NCI-H526 treated with DMSO at 0.1 percent for 48 hours (cell line): Measurements from ENCODE around the gene HSPB6.

Experiments used
- DNase-seq: peaks from one replicate; lab custom pipeline; 2025; lab: John Stamatoyannopoulos, UW

The HSPB6 gene

DNA sequence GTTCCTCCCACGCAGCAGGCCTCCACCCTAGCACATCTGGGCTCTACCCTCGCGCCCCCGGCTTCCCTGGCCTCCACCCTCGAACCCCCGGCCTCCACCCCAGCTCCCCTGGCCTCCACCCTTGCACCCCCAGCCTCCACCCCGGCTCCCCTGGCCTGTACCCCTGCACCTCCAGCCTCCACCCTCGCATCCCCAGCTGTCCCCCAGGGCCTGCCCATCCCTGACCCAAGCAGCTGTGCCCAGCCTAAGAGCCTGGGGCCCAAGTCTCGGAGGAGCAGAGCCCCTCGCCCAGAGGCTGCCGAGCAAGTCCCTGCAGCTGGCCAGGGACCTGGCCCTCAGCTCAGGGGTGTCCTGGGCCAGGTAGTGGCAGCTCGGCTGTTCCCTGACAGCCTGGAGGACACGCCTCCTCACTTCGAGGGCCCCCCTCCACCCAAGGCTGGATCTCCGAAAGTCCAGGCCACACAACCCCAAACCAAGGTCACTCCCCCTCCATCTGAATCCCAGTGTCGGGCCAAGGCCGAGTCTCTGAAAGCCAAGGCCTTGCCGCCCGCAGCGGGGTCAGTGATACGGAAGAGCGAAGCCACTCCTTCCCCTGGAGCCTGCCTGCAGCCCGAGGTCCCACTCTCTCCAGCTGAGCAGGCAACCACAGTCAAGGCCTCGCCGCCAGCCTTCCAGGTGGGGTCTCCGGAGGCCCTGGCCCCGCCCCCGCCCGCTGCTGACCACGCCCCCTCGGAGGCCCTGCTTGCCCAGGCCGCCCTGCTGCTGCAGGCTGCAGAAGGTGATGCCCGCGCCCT lies 10.7 kb upstream of the HSPB6 start:
- DNase-seq, result peak; percentile 31

DNA sequence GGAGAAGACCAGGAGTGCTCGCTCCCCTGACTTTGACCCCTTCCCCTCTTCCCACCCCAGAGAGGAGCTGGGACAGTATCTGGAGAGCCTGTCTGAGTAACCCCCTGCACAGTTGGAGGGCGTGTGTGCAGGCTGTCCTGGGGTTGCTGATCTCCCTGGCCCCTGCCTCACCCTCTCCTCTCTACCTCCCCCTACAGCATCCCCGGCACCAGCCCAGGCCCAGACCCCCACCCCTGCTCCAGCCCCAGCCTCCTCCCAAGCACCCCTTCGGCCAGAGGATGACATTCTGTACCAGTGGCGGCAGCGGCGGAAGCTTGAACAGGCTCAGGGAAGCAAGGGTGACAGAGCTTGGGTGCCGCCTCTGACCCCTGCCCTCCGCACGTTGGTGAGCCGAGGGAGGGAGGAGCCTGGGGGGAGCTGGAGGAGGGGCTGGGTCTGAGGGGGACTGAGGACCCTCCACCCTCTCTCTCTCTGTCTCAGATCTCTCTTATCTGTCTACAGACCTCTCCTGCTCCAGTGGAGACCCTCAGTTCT lies 9.8 kb upstream of the HSPB6 start:
- DNase-seq, result no peak

DNA sequence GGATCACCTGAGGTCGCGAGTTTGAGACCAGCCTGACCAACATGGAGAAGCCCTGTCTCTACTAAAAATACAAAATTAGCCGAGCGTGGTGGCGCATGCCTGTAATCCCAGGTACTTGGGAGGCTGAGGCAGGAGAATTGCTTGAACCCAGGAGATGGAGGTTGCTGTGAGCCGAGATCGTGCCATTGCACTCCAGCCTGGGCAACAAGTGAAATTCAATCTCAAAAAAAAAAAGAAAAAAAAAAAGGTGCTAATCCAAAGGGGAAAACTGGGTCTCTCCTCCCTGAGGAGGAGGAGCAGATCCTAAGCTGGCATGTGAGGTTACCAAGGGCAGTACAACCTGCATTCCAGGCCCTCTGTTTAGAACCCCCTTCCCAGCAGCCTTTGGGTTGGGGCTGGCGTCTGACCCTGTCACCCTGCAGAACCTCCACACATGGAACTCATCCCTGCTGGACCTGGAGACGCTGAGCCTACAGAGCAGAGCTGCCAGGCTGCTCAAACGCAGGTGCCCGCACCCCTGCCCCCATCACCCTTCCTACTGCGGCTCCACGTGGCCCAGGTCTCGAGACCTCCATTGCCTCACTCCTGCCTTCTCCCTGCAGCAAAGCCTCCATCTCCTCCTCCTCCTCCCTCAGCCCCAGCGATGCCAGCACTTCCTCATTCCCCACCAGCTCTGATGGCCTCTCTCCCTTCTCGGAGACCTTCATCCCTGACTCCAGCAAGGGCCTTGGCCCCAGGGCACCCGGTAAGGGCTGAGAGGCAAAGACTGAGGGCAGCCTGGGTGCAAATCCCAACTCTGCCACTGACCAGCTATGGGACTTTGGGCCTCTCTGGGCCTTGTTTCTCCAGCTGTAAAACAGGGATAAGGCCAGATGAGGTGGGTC lies 7.8 kb upstream of the HSPB6 start:
- no peak for DNase-seq

DNA sequence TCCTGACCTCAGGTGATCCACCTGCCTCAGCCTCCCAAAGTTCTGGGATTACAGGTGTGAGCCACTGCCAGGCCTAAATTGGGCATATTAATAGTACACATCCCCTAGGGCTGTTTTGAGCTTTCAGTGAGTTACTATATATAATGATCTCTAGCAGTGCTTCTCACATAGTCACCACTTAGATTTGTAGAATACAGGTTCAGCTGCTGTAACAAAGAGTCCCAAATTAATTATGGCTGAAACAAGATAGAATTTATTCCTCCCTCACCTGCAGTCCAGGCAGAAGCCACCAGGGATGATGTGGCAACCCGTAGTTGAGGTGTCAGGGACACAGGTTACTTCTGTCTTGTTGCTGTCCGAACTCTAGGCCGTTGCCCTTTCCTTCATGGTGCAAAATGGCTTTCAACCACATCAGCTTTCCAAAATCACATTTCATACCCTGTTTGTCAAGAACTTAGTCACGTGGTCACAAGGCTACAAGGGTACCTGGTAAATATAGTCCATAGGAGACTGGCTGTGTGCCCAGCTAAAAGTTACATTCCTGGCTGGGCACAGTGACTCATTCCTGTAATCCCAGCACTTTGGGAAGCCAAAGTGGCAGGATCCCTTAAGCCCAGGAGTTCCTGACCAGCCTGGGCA lies 4.0 kb upstream of the HSPB6 start:
- DNase-seq, result no peak

DNA sequence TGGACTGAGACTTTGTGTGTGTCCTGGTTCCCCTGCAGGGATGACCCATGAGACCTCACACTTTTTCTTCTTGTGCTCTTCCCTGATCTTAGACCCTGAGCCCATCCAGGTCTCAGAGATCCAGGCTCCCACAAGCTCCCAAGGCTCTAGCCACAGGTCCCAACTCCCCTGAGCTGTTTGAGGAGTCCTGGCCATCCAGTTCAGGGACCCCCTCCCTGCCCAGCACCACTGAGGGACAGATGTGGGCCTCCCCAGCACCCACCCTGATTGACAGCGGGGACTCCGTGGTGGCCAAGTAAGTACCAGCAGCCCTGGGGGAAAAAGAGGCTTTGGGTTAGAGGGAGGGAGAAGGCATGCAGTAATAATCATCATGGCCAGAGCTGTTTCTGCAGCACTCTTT lies 2.9 kb upstream of the HSPB6 start:
- no peak for DNase-seq

DNA sequence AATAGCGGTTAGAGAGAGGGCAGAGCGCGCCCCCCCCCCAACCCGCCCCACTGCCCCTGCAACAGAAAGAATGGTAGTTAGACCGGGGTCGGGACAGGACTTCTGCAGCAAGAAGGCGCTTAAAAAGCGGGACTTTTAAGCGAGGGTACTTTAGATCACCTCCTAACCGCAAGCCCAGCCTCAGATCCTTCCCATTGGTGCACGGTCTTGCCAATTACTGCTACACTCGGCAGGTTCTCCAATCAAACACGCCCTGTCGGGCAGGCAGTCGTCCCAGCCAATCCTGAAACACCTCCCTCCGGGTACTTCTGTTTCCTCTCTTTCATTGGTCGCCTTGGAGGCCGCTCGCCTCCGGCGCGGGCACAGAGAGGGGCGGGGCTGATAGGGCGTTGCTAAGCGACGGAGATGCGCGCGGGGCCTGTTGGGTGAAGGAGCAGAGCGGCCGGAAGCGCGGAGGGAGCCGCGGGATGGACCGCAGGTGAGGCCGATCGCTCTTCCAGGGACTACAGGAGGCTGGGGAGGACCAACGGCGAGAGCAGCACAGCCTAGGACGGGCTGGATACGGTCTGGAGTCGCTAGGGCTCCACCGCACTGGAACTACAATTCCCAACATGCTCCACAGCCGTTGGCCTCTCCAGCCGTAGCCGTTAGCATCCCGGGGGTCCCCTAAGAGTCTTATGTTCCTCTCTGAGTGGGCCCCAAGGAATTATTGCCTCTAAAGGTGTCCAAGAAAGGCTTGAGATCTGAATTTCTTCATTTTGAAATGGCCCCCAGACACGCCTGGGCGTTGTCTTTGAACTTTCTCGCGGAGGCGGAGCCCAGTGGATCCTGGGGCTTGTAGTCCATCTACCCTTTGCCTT lies 1.1 kb upstream of the HSPB6 start, which contains the start of gene PROSER3:
Gene PROSER3 (plus strand): TSS at position 428 of the 860 bp plus-strand sequence. CDS start 40 bp downstream, at position 468.
- DNase-seq, result peak; percentile 100

DNA sequence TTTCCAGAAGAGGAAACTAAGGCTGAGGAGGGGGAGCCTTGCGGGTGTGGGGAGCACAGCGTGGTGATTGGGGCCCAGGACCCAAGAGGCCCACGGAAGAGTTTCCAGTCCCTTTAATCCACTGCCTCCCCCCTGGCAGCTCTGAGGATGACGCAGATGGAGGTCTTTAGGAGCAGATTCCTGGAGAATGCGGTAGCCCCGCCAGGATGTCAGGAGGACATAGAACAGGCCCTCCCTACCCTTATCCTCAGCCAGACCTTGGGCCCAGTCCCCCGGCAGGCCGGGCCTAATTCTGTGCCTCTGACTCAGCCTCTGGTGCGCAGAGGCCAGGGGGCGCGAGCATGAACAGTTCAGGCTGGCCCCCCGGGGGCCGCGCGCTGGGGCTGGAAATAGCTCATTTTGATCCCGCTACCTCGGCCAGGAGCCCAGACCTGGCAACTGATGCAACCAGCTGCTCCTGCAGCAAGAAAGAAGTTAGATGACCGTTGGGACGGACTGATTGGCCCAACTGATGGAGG lies 461 bp upstream of the HSPB6 start:
- no peak for DNase-seq

DNA sequence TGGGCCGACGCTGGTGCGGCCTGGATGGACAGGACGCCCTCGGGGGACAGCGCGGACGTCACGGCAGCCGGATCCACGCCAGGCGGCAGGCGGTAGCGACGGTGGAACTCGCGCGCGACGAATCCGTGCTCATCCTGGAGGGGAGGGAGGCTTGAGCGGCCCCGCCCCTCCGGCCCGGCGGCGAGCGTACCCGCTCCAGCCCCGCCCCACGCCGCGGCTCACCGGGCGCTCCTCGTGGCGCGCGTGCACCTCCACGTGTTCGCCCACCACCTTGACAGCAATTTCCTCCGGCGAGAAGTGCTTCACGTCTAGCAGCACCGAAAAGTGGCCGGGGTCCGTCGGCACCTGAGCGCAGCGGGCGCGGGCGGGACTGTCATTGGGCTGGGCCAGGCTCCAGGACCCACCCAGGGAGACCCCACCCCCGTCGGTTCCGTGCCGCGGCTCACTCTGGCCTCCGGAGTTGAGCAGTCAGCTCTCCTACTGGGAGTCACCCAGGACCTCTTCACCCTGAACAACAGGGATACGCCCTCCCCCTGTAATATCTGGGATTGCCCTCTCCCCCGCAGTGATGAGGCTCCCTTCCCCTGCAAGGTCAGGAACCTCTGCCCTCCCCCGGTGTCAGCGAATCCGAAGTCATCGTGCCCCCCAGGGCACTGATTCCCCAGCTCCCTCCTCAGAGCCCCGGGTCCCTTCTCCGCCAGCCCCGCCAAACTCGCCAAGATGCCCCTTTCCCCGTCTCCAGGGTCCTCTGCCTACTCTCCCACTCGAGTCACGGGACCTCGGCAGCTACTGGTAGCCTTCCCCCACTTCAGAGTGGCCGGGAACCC lies 1.1 kb downstream of the HSPB6 start:
- DNase-seq, result no peak

DNA sequence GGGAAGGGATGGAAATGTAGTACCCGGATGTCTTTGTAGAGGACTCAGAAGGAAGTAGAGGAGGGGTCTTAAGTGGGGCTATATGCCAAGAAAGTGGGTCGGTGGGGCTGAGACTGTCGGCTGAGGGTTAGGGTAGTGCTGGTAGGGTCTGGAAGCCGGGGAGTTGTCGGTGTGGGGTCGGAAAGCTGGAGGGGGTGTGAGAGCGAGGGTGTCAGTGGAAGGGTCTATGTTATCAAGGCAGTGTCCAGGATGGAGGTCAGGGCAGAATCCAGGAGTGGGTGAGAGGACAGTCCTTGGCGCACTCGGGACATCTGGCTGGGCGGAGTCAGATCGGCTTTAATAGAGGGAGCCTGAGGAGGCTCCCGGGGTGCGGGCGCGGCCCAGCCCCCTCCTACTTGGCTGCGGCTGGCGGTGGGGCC lies 1.7 kb downstream of the HSPB6 start:
- DNase-seq, result no peak

DNA sequence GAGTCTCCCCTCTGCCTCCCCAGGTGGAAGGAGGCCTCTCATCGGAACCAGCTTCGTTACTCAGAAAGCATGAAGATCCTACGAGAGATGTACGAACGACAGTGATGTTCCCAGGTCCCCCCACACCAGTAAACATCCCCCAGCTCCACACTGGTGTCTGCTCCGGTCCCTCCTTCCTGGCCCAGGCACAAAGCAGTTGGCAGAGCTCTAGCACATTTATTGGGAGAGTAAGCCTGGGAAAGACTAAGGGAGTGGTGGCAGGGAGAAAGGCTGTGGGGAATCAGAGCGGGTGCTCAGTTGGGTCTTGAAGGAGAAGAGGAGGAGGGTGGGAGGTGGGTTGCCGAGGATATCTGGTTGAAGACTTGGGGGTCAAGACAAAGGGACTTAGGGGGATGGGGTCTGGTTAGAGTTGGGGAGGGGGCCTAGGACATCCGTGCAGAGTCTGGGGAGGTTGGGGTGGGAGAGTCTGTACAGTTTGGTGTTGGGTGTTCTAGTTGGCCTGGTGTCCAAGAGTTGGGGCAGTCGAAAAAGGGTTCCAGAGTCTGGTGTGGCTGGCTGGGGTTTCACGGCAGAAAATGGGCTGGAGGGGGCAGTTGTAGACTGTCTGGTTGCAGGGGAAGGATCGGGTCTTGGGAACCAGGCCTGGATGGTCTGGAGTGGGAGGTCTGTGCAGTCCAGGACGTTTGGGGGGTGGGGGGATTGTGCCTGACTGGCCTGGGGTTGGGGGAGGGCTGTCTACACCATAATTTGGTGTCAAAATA lies 2.3 kb downstream of the HSPB6 start:
- no peak for DNase-seq

DNA sequence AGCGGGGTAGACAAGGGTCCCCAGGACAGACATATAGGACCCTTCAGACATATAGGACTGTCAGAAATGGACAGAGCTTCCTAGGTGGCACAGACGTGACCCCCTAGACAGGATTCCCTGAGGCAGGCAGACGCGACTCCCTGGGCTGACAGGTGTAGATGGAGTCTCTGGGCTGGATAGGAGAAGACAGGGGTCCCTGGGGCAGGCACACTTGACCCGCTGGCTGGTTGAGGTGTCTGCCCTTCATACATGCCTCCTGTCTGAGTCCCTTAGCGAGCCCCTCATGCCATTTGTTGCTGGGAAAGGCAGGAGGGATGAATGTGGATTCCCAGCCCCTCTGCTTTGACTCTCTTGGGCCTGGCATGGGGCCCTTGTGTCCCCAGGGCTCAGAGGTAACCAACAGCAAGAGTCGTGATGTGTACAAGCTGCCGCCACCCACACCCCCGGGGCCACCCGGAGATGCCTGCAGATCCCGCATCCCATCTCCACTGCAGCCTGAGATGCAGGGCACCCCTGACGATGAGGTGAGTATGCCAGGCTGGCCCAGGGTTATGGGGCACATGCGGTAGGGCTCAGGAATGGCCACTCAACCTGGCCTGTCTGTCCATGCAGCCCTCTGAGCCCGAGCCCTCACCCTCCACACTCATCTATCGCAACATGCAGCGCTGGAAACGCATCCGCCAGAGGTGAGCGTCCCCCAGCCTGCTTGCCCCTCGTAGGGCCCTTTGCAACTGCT lies 3.0 kb downstream of the HSPB6 start:
- no peak for DNase-seq

DNA sequence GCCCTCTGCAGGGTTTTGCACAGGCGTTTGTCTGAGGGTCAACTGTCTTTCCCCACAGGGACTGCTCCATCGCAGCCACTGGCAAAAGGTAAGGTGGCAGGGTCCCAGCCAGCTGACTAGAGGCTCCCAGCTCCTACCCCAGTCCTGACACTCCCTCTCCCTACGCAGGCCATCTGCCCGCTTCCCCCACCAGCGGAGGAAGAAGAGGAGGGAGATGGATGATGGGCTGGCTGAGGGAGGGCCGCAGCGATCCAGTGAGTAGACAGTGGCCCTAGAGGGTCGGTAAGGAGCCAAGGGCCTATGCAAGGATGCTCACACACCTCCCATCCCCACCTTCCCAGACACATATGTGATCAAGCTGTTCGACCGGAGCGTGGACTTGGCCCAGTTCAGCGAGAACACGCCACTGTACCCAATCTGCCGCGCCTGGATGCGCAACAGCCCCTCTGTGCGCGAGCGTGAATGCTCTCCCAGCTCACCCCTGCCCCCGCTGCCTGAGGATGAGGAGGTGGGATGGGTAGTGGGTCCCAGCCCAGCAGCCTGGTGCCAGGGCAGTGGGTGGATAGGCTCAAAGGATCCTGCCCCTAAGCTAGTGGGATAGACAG lies 4.0 kb downstream of the HSPB6 start:
- DNase-seq, result no peak

DNA sequence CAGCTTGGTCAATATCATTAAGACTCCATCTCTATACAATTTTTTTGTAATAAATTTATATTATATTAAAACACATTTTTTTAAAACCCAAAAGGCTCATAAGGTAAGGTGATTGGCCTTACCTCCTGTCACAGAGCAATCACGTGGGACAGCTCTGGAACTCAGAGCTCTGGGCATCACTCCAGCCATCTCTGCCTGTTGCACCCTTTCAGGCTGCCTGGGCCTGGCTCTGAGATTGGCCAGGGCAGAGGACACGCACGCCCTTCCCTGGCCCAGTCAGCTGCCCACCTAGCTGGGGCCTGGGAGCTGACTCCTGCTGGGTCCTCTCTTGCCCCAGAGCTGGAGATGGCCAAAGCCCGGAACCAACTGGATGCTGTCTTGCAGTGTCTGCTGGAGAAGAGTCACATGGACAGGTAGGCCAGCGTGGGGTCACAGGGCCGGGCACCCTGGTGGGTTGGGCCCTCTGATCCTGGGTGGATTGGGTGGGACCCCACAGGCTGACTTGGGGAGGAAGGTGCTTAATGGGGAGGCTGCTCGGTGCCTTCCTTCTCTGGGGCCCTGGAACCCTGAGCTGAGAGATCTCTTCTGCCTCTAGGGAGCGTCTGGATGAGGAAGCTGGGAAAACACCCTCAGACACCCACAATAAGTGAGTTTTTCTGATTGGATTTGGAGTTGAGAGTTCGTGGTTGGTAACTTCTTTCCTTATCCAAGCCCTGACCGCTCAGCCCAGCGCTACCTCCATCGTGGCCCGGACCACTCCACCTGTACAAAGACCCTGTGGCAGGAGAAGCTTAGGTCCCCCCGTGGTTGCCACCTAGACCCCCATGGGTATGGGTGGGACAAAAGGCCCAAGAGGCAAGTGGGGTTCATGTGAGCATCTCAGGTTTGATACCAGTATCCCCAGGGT lies 4.7 kb downstream of the HSPB6 start:
- no peak for DNase-seq

DNA sequence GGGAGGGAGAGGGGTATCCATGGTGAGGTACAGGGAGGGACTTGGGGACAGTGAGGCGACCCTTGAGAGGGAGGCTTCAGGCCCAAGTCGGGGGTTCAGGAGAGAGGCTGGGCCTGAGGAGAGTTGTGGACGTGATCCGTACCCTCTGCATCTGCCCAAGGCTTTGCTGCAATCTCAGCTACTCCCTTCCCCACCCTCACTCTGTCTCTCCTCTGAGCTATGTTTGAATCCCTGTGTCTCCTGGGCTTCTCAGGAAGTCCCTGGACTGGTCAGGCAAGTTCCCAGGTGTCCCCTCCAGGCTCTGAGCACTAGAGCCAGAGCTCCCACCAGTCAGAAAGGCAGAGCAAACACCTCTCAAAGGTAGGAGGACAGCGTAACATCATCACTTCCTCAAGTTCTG lies 6.7 kb downstream of the HSPB6 start:
- no peak for DNase-seq

DNA sequence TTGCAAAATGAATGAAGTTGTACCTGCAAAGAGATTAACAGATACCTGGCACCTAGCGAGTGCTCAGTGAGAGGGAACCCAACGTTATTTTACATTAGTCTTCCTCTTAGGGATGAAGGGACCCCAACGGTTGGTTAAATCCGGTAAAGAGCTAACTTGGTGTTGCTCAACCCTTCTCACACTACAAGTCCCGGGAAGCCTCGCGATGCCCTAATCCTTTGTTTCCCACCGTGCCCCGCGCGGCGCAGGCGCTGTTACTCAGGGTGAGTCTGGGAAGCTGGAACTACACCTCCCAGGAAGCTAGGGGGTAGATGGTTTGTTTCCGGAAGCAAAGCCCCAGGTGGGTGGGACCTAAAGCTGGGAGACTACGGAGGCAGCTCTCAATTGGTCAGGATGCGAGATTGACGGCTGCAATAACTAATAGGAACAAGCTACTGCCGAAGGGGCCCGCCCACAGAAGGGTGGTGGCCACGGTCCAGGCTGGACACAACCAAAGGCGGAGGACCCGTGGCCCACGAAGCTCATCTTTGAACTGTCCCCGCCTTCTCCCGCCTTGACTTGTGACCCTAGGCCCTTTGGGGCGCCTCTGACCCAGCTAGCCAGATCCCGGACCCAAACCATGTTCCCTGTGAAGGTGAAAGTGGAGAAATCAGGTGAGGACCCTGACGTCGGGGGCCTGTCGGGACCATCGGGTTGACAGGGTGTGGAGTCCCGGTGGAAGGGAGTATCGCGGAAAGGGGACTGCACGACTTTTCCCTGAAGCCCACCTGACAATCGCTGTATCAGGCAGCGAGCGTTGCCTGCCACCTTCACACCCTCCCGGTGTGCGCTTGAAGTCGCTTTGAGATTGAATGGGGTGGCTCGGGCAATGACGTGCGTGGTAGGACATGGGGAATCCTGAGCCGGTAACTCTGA lies 8.5 kb downstream of the HSPB6 start, which contains the start of gene LIN37:
Gene LIN37 (plus strand): TSS at position 471 of the 915 bp plus-strand sequence. CDS start 149 bp downstream, at position 620.
- DNase-seq, result peak; percentile 99

DNA sequence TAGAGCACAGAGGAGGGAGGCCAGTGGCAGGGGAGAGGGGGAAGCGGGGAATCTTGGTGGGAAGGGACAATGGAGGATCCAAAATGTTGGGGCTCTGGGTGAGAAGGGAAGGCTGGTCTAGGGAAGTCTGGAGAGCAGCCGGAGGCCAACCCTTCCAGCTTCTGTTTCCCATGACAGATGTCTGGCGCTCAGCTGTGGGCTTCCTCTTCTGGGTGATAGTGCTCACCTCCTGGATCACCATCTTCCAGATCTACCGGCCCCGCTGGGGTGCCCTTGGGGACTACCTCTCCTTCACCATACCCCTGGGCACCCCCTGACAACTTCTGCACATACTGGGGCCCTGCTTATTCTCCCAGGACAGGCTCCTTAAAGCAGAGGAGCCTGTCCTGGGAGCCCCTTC lies 10.3 kb downstream of the HSPB6 start:
- no peak for DNase-seq
